Activated CD4-positive, alpha-beta T cell treated with anti-CD3 and anti-CD28 coated beads, Interleukin-2, amount 50 U/mL, for 4 hours (primary cell): Measurements from ENCODE around the gene HMOX2.
A peak's percentile ranks its signal among the peaks of the same experiment; 100 is the strongest.

Experiments
- DNase-seq, 2 experiments: peaks; one replicate each; pipeline ENCODE4 v3.0.0-alpha.2; 2020

The HMOX2 gene

GRCh38 chr16:4465977-4466779 lies 10.0 kb upstream of the HMOX2 start:
- DNase-seq, result peak; percentile 51 to 59

- no peak for DNase-seq
Observed at GRCh38 chr16:4467916-4468315, 8.3 kb upstream of the HMOX2 start.

GRCh38 chr16:4468972-4469371 lies 7.2 kb upstream of the HMOX2 start:
- DNase-seq, result no peak

GRCh38 chr16:4471869-4472268 lies 4.3 kb upstream of the HMOX2 start:
- DNase-seq, result no peak

GRCh38 chr16:4472880-4473279 lies 3.3 kb upstream of the HMOX2 start:
- DNase-seq, result no peak

GRCh38 chr16:4474192-4474961 lies 1.8 kb upstream of the HMOX2 start, which contains the start of gene NMRAL1:
Gene NMRAL1 (minus strand): TSS chr16:4474625. CDS start chr16:4474132, 493 bp downstream.
- peak; percentile 63 to 66 for DNase-seq

GRCh38 chr16:4477966-4478365 lies 1.8 kb downstream of the HMOX2 start:
- no peak for DNase-seq

GRCh38 chr16:4481526-4481925 lies 5.3 kb downstream of the HMOX2 start:
- DNase-seq, result no peak

GRCh38 chr16:4481963-4482362 lies 5.8 kb downstream of the HMOX2 start:
- DNase-seq, result no peak

GRCh38 chr16:4486126-4486893 lies 10.1 kb downstream of the HMOX2 start:
- DNase-seq, result no peak

- DNase-seq, result no peak
Observed at GRCh38 chr16:4487955-4488498, 11.8 kb downstream of the HMOX2 start.

- no peak for DNase-seq
Observed at GRCh38 chr16:4488499-4488967, 12.3 kb downstream of the HMOX2 start.

GRCh38 chr16:4489030-4489429 lies 12.8 kb downstream of the HMOX2 start:
- DNase-seq, result no peak

GRCh38 chr16:4491898-4492297 lies 15.7 kb downstream of the HMOX2 start:
- DNase-seq, result no peak

GRCh38 chr16:4494746-4495490 lies 18.7 kb downstream of the HMOX2 start:
- DNase-seq, result no peak

- no peak for DNase-seq
Observed at GRCh38 chr16:4495766-4496165, 19.6 kb downstream of the HMOX2 start.

- no peak for DNase-seq
Observed at GRCh38 chr16:4496305-4496704, 20.1 kb downstream of the HMOX2 start.

- DNase-seq, result no peak
Observed at GRCh38 chr16:4498546-4499195, 22.5 kb downstream of the HMOX2 start.

- DNase-seq, result no peak
Observed at GRCh38 chr16:4499196-4499555, 23.0 kb downstream of the HMOX2 start.

GRCh38 chr16:4500272-4500671 lies 24.1 kb downstream of the HMOX2 start:
- DNase-seq, result no peak

GRCh38 chr16:4501071-4501478 lies 24.9 kb downstream of the HMOX2 start:
- DNase-seq, result no peak
